ENCODE results near the gene PARP14.
"Not testable (repeated sequence)": the region's sequence is repeated elsewhere in the genome, so short reads cannot be mapped to it uniquely, and the experiment has no call there.

- TF ChIP-seq CTCF, POLR2AphosphoS5, POLR2A (IDR thresholded peaks at IDR 0.05): not testable (repeated sequence)
Measured at GRCh38 chr3:122682778-122683411, 2.3 kb downstream of the PARP14 start.

Data from breast epithelium (tissue), 3 donors.